Measurements from ENCODE around the gene MCTP1.

- TF ChIP-seq POGZ (CRISPR knock-in tag; IDR thresholded peaks at IDR 0.05): no peak
- TF ChIP-seq CTCF (CRISPR knock-in tag; IDR thresholded peaks at IDR 0.05): no peak
- no peak for TF ChIP-seq RORA (CRISPR knock-in tag; IDR thresholded peaks at IDR 0.05)
- no peak for TF ChIP-seq NFKB2 (CRISPR knock-in tag; IDR thresholded peaks at IDR 0.05; ENCODE audit: borderline replicate concordance)
- TF ChIP-seq, protein P1, sequence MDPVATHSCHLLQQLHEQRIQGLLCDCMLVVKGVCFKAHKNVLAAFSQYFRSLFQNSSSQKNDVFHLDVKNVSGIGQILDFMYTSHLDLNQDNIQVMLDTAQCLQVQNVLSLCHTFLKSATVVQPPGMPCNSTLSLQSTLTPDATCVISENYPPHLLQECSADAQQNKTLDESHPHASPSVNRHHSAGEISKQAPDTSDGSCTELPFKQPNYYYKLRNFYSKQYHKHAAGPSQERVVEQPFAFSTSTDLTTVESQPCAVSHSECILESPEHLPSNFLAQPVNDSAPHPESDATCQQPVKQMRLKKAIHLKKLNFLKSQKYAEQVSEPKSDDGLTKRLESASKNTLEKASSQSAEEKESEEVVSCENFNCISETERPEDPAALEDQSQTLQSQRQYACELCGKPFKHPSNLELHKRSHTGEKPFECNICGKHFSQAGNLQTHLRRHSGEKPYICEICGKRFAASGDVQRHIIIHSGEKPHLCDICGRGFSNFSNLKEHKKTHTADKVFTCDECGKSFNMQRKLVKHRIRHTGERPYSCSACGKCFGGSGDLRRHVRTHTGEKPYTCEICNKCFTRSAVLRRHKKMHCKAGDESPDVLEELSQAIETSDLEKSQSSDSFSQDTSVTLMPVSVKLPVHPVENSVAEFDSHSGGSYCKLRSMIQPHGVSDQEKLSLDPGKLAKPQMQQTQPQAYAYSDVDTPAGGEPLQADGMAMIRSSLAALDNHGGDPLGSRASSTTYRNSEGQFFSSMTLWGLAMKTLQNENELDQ (CRISPR knock-in tag; IDR thresholded peaks at IDR 0.05; ENCODE audit: borderline replicate concordance): no peak
- no peak for TF ChIP-seq ELF1 (CRISPR knock-in tag; IDR thresholded peaks at IDR 0.05)
- no peak for TF ChIP-seq SCMH1 (CRISPR knock-in tag; IDR thresholded peaks at IDR 0.05; ENCODE audit: borderline replicate concordance)
- no peak for TF ChIP-seq POLR2AphosphoS5 (IDR thresholded peaks at IDR 0.05; ENCODE audit: low read depth, low read length)
- TF ChIP-seq NFRKB (IDR thresholded peaks at IDR 0.05): no peak
- TF ChIP-seq MXI1 (IDR thresholded peaks at IDR 0.05; ENCODE audit: borderline replicate concordance, low read depth, low read length): no peak
- no peak for TF ChIP-seq ZBTB21 (CRISPR knock-in tag; IDR thresholded peaks at IDR 0.05)
- TF ChIP-seq BHLHE40 (IDR thresholded peaks at IDR 0.05; ENCODE audit: low read length): no peak
These were observed 252.1 kb downstream of the MCTP1 start for GRCh38 chr5:95032801-95033200.
